ENCODE data around the gene CPEB2. TPM values are rescaled to one million over a fixed set of nuclear protein-coding genes. Genes with fewer than 3 reads are reported as not detected.

The CPEB2 gene
- total RNA-seq, 2 experiments from 2014 or later, result 2.2 to 6.6 TPM

DNA sequence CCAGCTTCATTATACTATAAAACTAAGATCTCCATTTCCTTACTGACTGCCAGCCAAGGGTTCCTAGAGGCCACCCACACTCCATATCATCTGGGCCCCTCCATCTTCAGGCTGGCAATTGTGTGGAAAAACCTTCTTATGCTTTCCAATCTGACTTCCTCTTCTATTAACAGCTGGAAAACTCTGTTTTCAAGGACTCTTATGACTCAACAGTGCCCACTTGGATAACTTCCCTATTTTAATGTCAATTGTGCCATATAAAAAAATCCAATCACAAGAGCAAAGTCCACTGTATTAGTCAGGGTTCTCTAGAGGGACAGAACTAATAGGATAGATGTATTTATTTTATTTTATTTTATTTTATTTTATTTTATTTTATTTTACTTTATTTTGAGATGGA, 41.0 kb upstream of the CPEB2 start:
- Histone ChIP-seq H3K4me2 (ENCODE audit: low read length) (no peak overlapping the region), H2AFZ (ENCODE audit: low read length) (no peak overlapping the region), H3K27ac (ENCODE audit: low read depth, low read length, poor library complexity, severe bottlenecking) (no peak overlapping the region), H3K79me2 (ENCODE audit: insufficient read depth, low read depth, low read length) (no peaks in the 10 kb centered on the region), H3K9me2 (ENCODE audit: insufficient read depth, low read length) (no peaks in the 10 kb centered on the region), H4K20me1 (ENCODE audit: insufficient read depth, low read length) (no peaks in the 10 kb centered on the region), H3K36me3 (ENCODE audit: insufficient read depth, low read length) (no peaks in the 10 kb centered on the region), H3K4me3 (ENCODE audit: low read depth, low read length, poor library complexity, severe bottlenecking) (no peak overlapping the region), H3K4me1 (ENCODE audit: insufficient read depth, low read length, poor library complexity, severe bottlenecking) (no peaks in the 10 kb centered on the region), H3K9me3 (ENCODE audit: low read length) (no peaks in the 10 kb centered on the region)
- POLR2A ChIA-PET, result no interaction called here
- no peak for DNase-seq (ENCODE audit: low spot score)
- intact Hi-C loops (cut with micrococcal nuclease; ENCODE audit: unreplicated experiment), result no loop called here
- TF ChIP-seq EZH2phosphoT487 (IDR thresholded peaks at IDR 0.05; ENCODE audit: borderline replicate concordance, low read depth, low read length), result no peak
- TF ChIP-seq, protein P1, sequence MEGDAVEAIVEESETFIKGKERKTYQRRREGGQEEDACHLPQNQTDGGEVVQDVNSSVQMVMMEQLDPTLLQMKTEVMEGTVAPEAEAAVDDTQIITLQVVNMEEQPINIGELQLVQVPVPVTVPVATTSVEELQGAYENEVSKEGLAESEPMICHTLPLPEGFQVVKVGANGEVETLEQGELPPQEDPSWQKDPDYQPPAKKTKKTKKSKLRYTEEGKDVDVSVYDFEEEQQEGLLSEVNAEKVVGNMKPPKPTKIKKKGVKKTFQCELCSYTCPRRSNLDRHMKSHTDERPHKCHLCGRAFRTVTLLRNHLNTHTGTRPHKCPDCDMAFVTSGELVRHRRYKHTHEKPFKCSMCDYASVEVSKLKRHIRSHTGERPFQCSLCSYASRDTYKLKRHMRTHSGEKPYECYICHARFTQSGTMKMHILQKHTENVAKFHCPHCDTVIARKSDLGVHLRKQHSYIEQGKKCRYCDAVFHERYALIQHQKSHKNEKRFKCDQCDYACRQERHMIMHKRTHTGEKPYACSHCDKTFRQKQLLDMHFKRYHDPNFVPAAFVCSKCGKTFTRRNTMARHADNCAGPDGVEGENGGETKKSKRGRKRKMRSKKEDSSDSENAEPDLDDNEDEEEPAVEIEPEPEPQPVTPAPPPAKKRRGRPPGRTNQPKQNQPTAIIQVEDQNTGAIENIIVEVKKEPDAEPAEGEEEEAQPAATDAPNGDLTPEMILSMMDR (conservative IDR thresholded peaks at IDR 0.05; ENCODE audit: low read length), result no peak
- CTCF ChIA-PET (ENCODE audit: unreplicated experiment), result no interaction called here
- no TSS peak for BruUV-seq (replicated peaks)

DNA sequence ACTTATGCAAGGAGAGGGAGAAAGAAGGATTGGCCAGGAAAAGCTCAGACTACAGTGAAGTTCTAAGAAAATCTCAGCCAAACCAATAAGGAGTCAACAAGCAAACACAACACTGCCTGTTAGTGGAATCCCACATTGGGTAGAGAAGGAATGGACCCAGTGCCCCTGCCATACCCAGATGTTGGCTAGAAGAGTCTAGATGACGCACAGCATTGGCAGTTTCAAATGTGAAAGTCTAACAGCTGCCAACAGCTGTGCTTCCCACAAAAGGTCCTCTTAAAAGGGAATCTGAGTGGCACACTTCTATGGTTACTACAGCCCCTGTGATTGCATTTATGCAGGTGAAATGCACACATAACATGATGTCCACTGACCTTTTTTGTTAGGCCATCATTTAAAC, 37.2 kb upstream of the CPEB2 start:
- ChIA-PET POLR2A (interaction anchor here (0.9 to 1.1 kb wide), 2 partner anchors 36 to 91 kb away, joined by 4 to 5 read pairs; no protein-coding TSS in a partner anchor), CTCF (ENCODE audit: unreplicated experiment) (no interaction called here)
- no peak overlapping the region for H2AFZ ChIP-seq (ENCODE audit: low read length)
- no peaks in the 10 kb centered on the region for H3K9me2 ChIP-seq (ENCODE audit: insufficient read depth, low read length)
- H3K4me3 ChIP-seq (ENCODE audit: low read depth, low read length, poor library complexity, severe bottlenecking), result no peak overlapping the region
- no peaks in the 10 kb centered on the region for H3K79me2 ChIP-seq (ENCODE audit: insufficient read depth, low read depth, low read length)
- no peak overlapping the region for H3K4me2 ChIP-seq (ENCODE audit: low read length)
- no peak for DNase-seq (ENCODE audit: low spot score)
- H3K27ac ChIP-seq (ENCODE audit: low read depth, low read length, poor library complexity, severe bottlenecking), result no peak overlapping the region
- BruUV-seq (replicated peaks), result no TSS peak
- H3K4me1 ChIP-seq (ENCODE audit: insufficient read depth, low read length, poor library complexity, severe bottlenecking), result no peaks in the 10 kb centered on the region
- intact Hi-C loops (cut with micrococcal nuclease; ENCODE audit: unreplicated experiment), result no loop called here
- H3K36me3 ChIP-seq (ENCODE audit: insufficient read depth, low read length), result no peaks in the 10 kb centered on the region
- no peak for TF ChIP-seq EZH2phosphoT487 (IDR thresholded peaks at IDR 0.05; ENCODE audit: borderline replicate concordance, low read depth, low read length)
- TF ChIP-seq, protein P1 (conservative IDR thresholded peaks at IDR 0.05; ENCODE audit: low read length), result no peak
- H3K9me3 ChIP-seq (ENCODE audit: low read length), result no peaks in the 10 kb centered on the region
- no peaks in the 10 kb centered on the region for H4K20me1 ChIP-seq (ENCODE audit: insufficient read depth, low read length)

DNA sequence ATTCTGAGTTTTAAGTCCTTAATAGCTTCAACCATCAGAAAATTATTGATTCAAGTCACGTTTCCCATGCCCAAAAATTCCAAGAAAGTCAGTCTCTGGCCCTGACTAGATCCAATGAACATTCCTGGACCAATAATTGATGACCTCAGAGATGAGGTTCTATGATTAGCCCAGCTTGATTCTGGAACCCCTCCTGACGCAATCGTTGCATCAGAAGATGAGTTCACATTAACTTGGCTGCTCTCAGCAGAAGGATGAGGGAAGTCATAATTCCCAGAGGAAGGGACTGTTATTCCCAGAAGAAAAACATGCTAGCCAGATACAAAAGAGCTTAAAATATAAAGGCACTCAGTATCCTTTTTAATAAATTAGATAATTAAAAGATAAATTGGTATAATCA, 34.3 kb upstream of the CPEB2 start:
- intact Hi-C loops (cut with micrococcal nuclease; ENCODE audit: unreplicated experiment), result no loop called here
- no peaks in the 10 kb centered on the region for H3K79me2 ChIP-seq (ENCODE audit: insufficient read depth, low read depth, low read length)
- CTCF ChIA-PET (ENCODE audit: unreplicated experiment), result no interaction called here

More for the DNA sequence above, 34.3 kb upstream of the CPEB2 start:
- Histone ChIP-seq H3K9me2 (ENCODE audit: insufficient read depth, low read length) (no peaks in the 10 kb centered on the region), H3K4me1 (ENCODE audit: insufficient read depth, low read length, poor library complexity, severe bottlenecking) (no peaks in the 10 kb centered on the region), H3K4me2 (ENCODE audit: low read length) (no peak overlapping the region), H3K27ac (ENCODE audit: low read depth, low read length, poor library complexity, severe bottlenecking) (no peak overlapping the region), H3K36me3 (ENCODE audit: insufficient read depth, low read length) (no peaks in the 10 kb centered on the region), H2AFZ (ENCODE audit: low read length) (no peak overlapping the region), H3K9me3 (ENCODE audit: low read length) (no peaks in the 10 kb centered on the region), H4K20me1 (ENCODE audit: insufficient read depth, low read length) (no peaks in the 10 kb centered on the region), H3K4me3 (ENCODE audit: low read depth, low read length, poor library complexity, severe bottlenecking) (no peak overlapping the region)
- no TSS peak for BruUV-seq (replicated peaks)
- no peak for DNase-seq (ENCODE audit: low spot score)
- POLR2A ChIA-PET, result interaction anchor here (0.6 to 0.9 kb wide), 3 partner anchors 17 to 1429 kb away, joined by 3 to 5 read pairs (median 4); no protein-coding TSS in a partner anchor
- TF ChIP-seq, protein P1 (conservative IDR thresholded peaks at IDR 0.05; ENCODE audit: low read length), result no peak
- TF ChIP-seq EZH2phosphoT487 (IDR thresholded peaks at IDR 0.05; ENCODE audit: borderline replicate concordance, low read depth, low read length), result no peak

Measured in OCI-LY7 (cell line).